AG04450 (cell line): ENCODE results near the gene MOBP. TPM values are rescaled to one million over a fixed set of nuclear protein-coding genes. Genes with fewer than 3 reads are reported as not detected.
"Not testable (repeated sequence)": the region's sequence is repeated elsewhere in the genome, so short reads cannot be mapped to it uniquely, and the experiment has no call there.

ENCODE experiments used
- CTCF ChIA-PET: fragments of 300-600, 350-600 bp; formaldehyde crosslinking; extraction: SDS; loops from one replicate; lab custom pipeline; 2022; ENCODE audit warnings: antibody characterized with exemption, inconsistent platforms; lab: Charles Lee
- POLR2A ChIA-PET: fragments of 350-600 bp; formaldehyde crosslinking; extraction: SDS; loops from one replicate; lab custom pipeline; 2021; ENCODE audit warnings: antibody characterized with exemption, inconsistent platforms; lab: Yijun Ruan, JAX
- DNase-seq: peaks from one replicate; pipeline ENCODE4 v3.0.0-alpha.2; 2011; ENCODE audit warnings: low read depth, low spot score
- H3K27ac ChIP-seq: one replicate; pipeline ENCODE4 v1.5.1; 2012; ENCODE audit warnings: low read depth, low read length, control low read depth
- H3K27me3 ChIP-seq: one replicate; pipeline ENCODE4 v1.6.0; 2012; ENCODE audit warnings: low read length; ENCODE audit not compliant: control insufficient read depth, insufficient read depth
- H3K4me3 ChIP-seq: 2 replicates; pipeline ENCODE4 v1.5.1; 2011; ENCODE audit warnings: mild to moderate bottlenecking, low read depth, low read length, control low read depth
- H3K9me3 ChIP-seq: 2 replicates; pipeline ENCODE4 v1.5.1; 2012; ENCODE audit warnings: low read length; ENCODE audit not compliant: control insufficient read depth, insufficient read depth
- polyA minus RNA-seq: library from RNA; depleted of rRNA, polyadenylated mRNA; stranded (reverse); fragments of >200 nt; gene quantifications from 2 replicates; pipeline ENCODE4 v1.2.3, GENCODE V29; 2011; rRNA and poly(A)+ RNA removed
- polyA plus RNA-seq: library from polyadenylated mRNA; depleted of rRNA; stranded (reverse); fragments of >200 nt; gene quantifications from 2 replicates; pipeline ENCODE4 v1.2.3, GENCODE V29; 2011; rRNA removed
- TF ChIP-seq, protein P1 (sequence below): IDR thresholded peaks from 2 replicates; pipeline ENCODE4 v1.5.1; 2011; ENCODE audit warnings: low read depth, low read length, control low read depth, inconsistent platforms

The MOBP gene, protein sequence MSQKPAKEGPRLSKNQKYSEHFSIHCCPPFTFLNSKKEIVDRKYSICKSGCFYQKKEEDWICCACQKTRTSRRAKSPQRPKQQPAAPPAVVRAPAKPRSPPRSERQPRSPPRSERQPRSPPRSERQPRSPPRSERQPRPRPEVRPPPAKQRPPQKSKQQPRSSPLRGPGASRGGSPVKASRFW
- not detected in 2 replicates for polyA plus RNA-seq
- polyA minus RNA-seq, result not detected in 2 replicates

DNA sequence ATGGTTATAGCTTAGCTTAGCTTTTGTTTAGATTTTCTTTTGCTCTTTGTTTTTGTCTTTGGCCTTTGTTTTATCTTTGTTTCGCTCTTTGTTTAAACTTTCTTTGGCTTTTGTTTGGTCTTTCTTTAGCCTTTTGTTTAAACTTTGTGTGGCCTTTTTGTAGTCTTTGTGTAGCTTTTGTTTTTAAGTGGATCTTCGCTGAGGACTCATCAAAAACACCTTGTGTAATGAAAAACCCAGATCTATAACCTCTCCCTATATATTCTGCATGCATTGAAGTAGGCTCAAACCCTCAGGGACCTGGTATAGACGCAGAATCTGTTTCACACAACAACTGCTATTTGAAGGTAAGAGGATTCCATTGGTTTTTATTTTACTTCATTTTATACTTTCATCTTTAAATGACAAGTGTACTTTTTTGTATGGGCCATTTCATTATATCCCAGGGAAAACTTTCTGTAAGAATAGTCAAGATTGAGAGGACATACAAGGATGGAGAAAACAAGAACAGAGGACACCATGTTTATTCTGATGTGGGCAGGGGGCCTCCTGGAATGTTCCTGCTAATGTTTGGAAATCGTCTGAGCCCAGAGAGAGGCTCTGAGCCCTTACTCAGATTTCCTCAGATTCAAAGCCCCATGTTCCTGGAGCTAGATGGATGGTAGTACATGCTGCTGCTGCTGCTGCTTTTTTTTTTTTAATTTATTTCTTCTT, at the start of gene MOBP:
TSS of gene MOBP (plus strand) at position 287 of the 714 bp plus-strand sequence. CDS start 34,390 bp downstream, outside the sequence.
- H3K27me3 ChIP-seq, result no peaks in the 10 kb centered on the region
- H3K4me3 ChIP-seq, result no peak within 1 kb of the TSS
- POLR2A ChIA-PET, result no interaction called here
- no peak within 1 kb of the TSS for H3K27ac ChIP-seq
- TF ChIP-seq, protein P1, sequence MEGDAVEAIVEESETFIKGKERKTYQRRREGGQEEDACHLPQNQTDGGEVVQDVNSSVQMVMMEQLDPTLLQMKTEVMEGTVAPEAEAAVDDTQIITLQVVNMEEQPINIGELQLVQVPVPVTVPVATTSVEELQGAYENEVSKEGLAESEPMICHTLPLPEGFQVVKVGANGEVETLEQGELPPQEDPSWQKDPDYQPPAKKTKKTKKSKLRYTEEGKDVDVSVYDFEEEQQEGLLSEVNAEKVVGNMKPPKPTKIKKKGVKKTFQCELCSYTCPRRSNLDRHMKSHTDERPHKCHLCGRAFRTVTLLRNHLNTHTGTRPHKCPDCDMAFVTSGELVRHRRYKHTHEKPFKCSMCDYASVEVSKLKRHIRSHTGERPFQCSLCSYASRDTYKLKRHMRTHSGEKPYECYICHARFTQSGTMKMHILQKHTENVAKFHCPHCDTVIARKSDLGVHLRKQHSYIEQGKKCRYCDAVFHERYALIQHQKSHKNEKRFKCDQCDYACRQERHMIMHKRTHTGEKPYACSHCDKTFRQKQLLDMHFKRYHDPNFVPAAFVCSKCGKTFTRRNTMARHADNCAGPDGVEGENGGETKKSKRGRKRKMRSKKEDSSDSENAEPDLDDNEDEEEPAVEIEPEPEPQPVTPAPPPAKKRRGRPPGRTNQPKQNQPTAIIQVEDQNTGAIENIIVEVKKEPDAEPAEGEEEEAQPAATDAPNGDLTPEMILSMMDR, result no peak
- no peaks in the 10 kb centered on the region for H3K9me3 ChIP-seq
- DNase-seq, result no peak
- CTCF ChIA-PET, result interaction anchor here (1.5 kb wide), 1 partner anchor 20 kb away, joined by 3 read pairs; no protein-coding TSS in a partner anchor

DNA sequence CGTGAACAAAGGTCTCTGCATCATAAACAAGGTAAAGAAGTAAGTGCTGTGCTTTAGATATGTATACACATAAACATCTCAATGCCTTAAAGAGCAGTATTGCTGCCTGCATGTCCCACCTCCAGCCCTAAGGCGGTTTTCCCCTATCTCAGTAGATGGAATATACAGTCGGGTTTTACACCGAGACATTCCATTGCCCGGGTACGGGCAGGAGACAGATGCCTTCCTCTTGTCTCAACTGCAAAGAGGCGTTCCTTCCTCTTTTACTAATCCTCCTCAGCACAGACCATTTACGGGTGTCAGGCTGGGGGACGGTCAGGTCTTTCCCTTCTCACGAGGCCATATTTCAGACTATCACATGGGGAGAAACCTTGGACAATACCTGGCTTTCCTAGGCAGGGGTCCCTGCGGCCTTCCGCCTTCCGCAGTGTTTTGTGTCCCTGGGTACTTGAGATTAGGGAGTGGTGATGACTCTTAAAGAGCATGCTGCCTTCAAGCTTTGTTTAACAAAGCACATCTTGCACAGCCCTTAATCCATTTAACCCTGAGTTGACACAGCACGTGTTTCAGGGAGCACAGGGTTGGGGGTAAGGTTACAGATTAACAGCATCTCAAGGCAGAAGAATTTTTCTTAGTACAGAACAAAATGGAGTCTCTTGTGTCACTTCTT, 48.8 kb upstream of the MOBP start:
- POLR2A ChIA-PET, H3K4me3 ChIP-seq, H3K27me3 ChIP-seq, H3K27ac ChIP-seq, DNase-seq, H3K9me3 ChIP-seq: not testable (repeated sequence)
- CTCF ChIA-PET, result interaction anchor here (1.6 to 2.5 kb wide), 2 partner anchors 9 to 11 kb away, joined by 3 to 9 read pairs; no protein-coding TSS in a partner anchor

DNA sequence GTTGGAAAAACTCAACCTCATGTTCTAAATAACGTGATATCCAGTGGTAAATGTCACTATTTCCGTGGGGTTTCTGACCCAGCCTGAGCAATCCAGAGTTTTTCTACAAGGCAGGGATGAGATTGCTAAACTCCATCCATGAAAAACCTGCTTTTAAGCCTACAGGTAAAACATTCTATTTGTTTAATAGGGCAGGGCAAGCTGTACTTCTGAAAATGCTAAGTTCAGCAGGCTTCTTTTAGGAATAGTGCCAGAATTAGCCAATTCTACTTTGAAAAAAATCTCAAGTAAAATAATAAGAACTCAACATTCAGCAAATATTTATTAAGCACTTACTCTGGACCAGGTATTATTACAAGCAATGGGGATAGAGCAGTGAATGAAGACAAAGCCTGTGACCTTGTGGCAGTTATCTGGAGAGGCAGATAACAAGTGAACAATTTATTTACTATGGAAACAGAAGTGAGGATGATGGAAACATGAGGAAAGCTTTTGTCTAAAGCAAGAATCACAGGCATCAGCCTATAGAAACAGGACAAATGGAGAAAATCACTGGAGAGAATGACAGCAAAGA, 47.7 kb upstream of the MOBP start:
- no peaks in the 10 kb centered on the region for H3K9me3 ChIP-seq
- TF ChIP-seq, protein P1, result no peak
- ChIA-PET CTCF (interaction anchor here (0.8 kb wide), 1 partner anchor 79 kb away, joined by 4 read pairs; no protein-coding TSS in a partner anchor), POLR2A (no interaction called here)
- no peak overlapping the region for H3K27ac ChIP-seq
- no peak overlapping the region for H3K4me3 ChIP-seq
- no peaks in the 10 kb centered on the region for H3K27me3 ChIP-seq
- no peak for DNase-seq

DNA sequence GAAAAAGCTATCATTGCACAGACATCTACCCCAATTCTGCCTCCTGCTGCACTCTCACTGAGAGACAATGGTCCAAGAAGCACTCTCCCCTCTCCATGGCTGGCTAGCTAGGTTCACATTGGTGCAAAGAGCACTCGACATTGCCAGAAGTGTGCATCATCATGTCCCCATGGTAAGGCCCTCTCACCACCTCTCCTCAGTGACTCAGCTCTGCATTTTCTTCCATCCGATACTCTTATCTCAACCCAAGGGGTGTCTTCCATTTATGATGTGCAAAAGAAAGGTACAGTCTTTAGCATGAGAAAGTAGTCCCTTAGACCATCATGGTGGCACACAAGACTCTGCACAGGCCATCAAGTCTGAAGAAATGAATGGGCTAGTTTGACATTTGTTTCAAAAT, 46.9 kb upstream of the MOBP start:
- Histone ChIP-seq H3K4me3 (no peak overlapping the region), H3K9me3 (no peaks in the 10 kb centered on the region), H3K27me3 (no peaks in the 10 kb centered on the region), H3K27ac (no peak overlapping the region)
- ChIA-PET POLR2A (no interaction called here), CTCF (interaction anchor here (0.8 kb wide), 1 partner anchor 78 kb away, joined by 4 read pairs; no protein-coding TSS in a partner anchor)
- DNase-seq, result no peak
- TF ChIP-seq, protein P1, result no peak

DNA sequence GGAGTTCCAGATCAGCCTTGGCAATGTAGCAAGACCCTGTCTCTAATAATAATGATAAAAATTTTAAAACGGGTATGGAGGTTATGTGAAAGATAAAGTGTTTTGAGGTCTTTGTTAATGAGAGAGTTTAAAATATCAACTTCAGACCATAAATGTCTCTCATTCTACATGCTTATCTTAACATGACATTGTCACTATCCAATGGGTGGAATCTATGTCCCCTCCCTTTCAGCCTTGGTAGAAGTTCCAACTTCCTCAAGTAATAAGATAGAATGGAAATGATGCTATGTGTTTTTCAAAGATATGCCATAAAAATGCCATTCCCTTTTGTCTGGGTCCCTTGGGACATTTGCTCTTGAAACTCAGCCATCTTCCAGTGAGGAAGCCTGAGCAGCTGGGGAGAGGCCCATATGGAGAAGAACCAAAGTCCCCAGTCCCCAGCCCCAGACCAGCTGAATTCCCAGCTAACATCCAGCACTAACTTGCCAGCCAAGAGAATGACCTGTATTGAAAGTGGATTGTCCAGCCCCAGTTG, 44.0 kb upstream of the MOBP start:
- Histone ChIP-seq H3K27me3 (no peaks in the 10 kb centered on the region), H3K4me3 (no peak overlapping the region), H3K9me3 (no peaks in the 10 kb centered on the region), H3K27ac (no peak overlapping the region)
- ChIA-PET POLR2A (no interaction called here), CTCF (interaction anchor here (2.0 kb wide), 1 partner anchor 24 kb away, joined by 6 read pairs; no protein-coding TSS in a partner anchor)
- DNase-seq, result no peak
- TF ChIP-seq, protein P1, result no peak
